Mammary epithelial cell (primary cell): ENCODE data around the gene KIRREL3.

Source experiments
- CTCF ChIP-seq, 2 donors: IDR thresholded peaks in 1 of 2; conservative IDR thresholded peaks in 1 of 2; 2 replicates each; pipeline ENCODE4 v1.5.1; 2011 to 2012; ENCODE audit warnings: inconsistent platforms in 2 of 2, low read length in 2 of 2, mild to moderate bottlenecking in 2 of 2, control low read depth in 1 of 2, low read depth in 1 of 2; ENCODE audit not compliant: insufficient read depth in 1 of 2; ENCODE audit errors: extremely low read depth in 1 of 2
- EZH2 ChIP-seq: IDR thresholded peaks from 2 replicates; pipeline ENCODE4 v1.6.1; 2012; ENCODE audit warnings: low read length, inconsistent platforms, borderline replicate concordance

DNA sequence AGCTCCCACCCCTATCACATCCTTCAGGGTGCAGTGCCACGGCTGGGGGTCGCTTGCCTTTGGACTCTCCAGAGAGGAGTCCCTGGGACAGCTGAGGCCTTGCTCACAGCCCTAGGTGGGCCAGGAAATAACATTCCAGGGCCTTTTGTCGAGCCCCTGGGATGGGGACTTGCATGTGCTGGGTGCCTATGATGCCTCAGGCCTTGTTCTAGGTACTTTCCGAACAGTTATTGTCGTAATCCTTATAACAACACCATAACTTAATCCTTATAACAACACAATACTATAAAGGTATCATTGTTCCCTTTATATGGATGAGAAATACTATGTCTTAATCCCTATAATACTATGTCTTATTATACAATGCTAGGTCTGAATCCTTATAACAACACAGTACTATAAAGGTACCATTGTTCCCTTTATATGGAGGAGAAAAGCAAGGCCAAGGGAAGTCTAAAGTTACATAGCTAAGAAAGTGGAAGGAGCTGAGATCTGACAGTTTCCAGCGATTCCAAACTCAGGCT lies 408.5 kb downstream of the KIRREL3 start:
- TF ChIP-seq CTCF (conservative IDR thresholded peaks at IDR 0.05 in 1 of 2, IDR thresholded peaks at IDR 0.05 in 1 of 2; ENCODE audit: extremely low read depth in 1 of 2, insufficient read depth in 1 of 2, low read depth in 1 of 2, low read length in 2 of 2): no peak
- no peak for TF ChIP-seq EZH2
